ENCODE results near the gene RUFY3.
"Not testable (repeated sequence)": the region's sequence is repeated elsewhere in the genome, so short reads cannot be mapped to it uniquely, and the experiment has no call there.

Gene RUFY3

DNA sequence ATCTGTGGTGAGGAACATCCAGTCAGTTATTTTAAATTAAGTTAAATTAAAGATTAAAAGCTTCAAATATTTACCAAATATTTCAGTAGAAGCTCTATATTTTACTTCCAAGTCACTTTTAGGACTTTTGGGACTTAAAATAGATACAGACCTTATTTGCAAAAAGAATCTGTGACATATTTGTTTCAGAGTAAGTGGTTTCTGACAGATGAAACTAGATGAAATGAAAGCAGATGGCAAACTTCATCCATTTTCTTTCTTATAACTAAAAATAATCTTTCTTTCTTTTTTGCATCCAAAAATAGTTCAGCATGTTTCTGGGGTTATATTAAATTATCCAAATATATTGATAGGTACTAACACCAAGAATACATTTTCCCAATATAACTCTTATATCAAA lies 40.1 kb upstream of the RUFY3 start:
- H3K4me3 ChIP-seq (replicated peaks; ENCODE audit: insufficient read depth, low read length) = no peak overlapping the region
- no peak overlapping the region for H3K27ac ChIP-seq (replicated peaks)

DNA sequence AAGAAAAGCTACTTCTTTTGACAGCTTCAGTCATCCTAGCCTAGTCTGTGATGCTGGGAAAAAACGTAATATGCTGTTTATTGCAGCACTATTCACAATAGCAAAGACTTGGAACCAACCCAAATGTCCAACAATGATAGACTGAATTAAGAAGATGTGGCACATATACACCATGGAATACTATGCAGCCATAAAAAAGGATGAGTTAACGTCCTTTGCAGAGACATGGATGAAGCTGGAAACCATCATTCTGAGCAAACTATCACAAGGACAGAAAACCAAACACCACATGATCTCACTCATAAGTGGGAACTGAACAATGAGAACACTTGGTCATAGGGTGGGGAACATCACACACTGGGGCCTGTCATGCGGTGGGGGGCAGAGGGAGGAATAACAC lies 39.6 kb upstream of the RUFY3 start:
- H3K27me3 ChIP-seq (ENCODE audit: insufficient read depth, poor library complexity, severe bottlenecking); DNase-seq (ENCODE audit: low read depth in 1 of 2, low spot score in 1 of 2); H3K4me3 ChIP-seq (replicated peaks; ENCODE audit: insufficient read depth, low read length); H3K27ac ChIP-seq (replicated peaks): not testable (repeated sequence)

More for the DNA sequence above, 40.1 kb upstream of the RUFY3 start:
- TF ChIP-seq GABPA (IDR thresholded peaks at IDR 0.05; ENCODE audit: low read depth) (no peak), SPI1 (IDR thresholded peaks at IDR 0.05; ENCODE audit: borderline replicate concordance, low read depth) (no peak), POLR2AphosphoS5 (IDR thresholded peaks at IDR 0.05; ENCODE audit: low read depth) (no peak)
- TF ChIP-seq, protein P1, sequence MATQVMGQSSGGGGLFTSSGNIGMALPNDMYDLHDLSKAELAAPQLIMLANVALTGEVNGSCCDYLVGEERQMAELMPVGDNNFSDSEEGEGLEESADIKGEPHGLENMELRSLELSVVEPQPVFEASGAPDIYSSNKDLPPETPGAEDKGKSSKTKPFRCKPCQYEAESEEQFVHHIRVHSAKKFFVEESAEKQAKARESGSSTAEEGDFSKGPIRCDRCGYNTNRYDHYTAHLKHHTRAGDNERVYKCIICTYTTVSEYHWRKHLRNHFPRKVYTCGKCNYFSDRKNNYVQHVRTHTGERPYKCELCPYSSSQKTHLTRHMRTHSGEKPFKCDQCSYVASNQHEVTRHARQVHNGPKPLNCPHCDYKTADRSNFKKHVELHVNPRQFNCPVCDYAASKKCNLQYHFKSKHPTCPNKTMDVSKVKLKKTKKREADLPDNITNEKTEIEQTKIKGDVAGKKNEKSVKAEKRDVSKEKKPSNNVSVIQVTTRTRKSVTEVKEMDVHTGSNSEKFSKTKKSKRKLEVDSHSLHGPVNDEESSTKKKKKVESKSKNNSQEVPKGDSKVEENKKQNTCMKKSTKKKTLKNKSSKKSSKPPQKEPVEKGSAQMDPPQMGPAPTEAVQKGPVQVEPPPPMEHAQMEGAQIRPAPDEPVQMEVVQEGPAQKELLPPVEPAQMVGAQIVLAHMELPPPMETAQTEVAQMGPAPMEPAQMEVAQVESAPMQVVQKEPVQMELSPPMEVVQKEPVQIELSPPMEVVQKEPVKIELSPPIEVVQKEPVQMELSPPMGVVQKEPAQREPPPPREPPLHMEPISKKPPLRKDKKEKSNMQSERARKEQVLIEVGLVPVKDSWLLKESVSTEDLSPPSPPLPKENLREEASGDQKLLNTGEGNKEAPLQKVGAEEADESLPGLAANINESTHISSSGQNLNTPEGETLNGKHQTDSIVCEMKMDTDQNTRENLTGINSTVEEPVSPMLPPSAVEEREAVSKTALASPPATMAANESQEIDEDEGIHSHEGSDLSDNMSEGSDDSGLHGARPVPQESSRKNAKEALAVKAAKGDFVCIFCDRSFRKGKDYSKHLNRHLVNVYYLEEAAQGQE (IDR thresholded peaks at IDR 0.05; ENCODE audit: insufficient replicate concordance, low read depth) = no peak
- TF ChIP-seq, protein P2, sequence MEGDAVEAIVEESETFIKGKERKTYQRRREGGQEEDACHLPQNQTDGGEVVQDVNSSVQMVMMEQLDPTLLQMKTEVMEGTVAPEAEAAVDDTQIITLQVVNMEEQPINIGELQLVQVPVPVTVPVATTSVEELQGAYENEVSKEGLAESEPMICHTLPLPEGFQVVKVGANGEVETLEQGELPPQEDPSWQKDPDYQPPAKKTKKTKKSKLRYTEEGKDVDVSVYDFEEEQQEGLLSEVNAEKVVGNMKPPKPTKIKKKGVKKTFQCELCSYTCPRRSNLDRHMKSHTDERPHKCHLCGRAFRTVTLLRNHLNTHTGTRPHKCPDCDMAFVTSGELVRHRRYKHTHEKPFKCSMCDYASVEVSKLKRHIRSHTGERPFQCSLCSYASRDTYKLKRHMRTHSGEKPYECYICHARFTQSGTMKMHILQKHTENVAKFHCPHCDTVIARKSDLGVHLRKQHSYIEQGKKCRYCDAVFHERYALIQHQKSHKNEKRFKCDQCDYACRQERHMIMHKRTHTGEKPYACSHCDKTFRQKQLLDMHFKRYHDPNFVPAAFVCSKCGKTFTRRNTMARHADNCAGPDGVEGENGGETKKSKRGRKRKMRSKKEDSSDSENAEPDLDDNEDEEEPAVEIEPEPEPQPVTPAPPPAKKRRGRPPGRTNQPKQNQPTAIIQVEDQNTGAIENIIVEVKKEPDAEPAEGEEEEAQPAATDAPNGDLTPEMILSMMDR (IDR thresholded peaks at IDR 0.05; ENCODE audit: insufficient read depth, low read length) = no peak
- DNase-seq (ENCODE audit: low read depth in 1 of 2, low spot score in 1 of 2) = no peak
- no peaks in the 10 kb centered on the region for H3K27me3 ChIP-seq (ENCODE audit: insufficient read depth, poor library complexity, severe bottlenecking)

DNA sequence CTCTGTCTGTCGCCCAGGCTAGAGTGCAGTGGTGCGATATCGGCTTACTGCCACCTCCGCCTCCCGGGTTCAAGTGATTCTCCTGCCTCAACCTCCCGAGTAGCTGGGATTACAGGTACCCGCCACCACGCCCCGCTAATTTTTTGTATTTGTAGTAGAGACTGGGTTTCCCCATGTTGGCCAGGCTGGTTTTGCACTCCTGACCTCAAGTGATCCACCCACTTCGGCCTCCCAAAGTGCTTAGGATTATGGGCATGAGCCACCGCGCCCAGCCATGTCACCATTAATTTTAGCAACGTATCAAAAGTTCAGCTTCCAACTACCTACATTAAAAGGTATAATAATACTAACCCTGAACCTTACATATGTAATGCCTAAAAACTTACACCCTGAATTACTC lies 34.4 kb upstream of the RUFY3 start:
- TF ChIP-seq GABPA (IDR thresholded peaks at IDR 0.05; ENCODE audit: low read depth) = no peak
- TF ChIP-seq, protein P1 (IDR thresholded peaks at IDR 0.05; ENCODE audit: insufficient replicate concordance, low read depth) = no peak
- Histone ChIP-seq H3K27ac (replicated peaks) (peak overlapping the region; percentile 80), H3K4me3 (replicated peaks; ENCODE audit: insufficient read depth, low read length) (peak overlapping the region; percentile 93), H3K27me3 (ENCODE audit: insufficient read depth, poor library complexity, severe bottlenecking) (no peaks in the 10 kb centered on the region)
- DNase-seq (ENCODE audit: low read depth in 1 of 2, low spot score in 1 of 2) = peak in 1 of 2 experiments; percentile 8

DNA sequence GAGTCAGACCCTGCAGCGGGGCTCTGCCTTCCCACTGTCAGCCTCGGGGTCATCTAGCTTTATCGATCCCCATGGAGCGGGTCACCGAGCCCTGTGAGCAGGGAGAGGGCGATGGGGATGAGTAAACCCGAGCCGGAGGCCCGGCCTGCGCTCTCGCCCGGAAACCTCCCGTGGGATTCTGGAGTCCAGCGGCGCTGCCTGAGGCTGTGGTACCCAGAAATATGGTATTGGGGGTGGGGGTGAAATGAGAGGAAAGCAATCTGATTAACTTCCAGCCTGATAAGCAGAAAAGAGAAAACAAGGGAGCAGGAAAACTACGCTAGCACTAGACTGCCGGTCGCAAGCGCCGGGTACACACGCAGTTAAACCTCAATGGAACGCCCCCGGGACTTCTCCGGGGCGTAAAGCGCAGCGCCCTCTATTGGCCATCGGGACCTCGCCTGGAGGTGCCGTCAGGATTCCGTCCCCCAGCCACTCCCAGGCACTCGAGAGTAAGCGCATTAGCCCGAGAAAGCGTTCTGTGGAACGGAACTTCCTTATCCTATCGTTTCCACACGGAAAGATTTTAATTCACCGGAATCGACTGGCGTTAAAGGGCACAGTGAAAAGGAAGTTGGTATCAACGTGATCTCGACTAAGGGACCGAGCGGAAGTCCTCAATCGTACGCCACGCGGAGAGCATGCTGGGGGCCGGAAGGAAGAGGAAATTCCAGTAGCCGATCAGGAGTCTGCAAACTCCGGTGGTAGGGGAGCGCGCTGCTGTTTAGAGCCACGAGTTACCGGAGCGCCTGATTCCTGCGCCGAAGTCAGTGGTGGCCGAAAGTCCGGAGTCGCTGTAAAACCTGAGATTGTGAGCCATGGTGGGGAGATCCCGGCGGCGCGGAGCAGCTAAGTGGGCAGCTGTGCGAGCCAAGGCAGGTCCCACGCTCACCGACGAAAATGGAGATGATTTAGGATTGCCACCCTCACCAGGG lies 33.7 kb upstream of the RUFY3 start, which contains the start of gene UTP3:
TSS of gene UTP3 (plus strand) at position 712 of the 974 bp plus-strand sequence. CDS start at position 858, 146 bp downstream.
- Histone ChIP-seq H3K27ac (replicated peaks) (peak within 1 kb of the TSS; percentile 80), H3K27me3 (ENCODE audit: insufficient read depth, poor library complexity, severe bottlenecking) (no peaks in the 10 kb centered on the region), H3K4me3 (replicated peaks; ENCODE audit: insufficient read depth, low read length) (peak within 1 kb of the TSS; percentile 93)
- TF ChIP-seq, protein P1 (IDR thresholded peaks at IDR 0.05; ENCODE audit: insufficient replicate concordance, low read depth) = peak; percentile 15
- TF ChIP-seq, protein P2 (IDR thresholded peaks at IDR 0.05; ENCODE audit: insufficient read depth, low read length) = peak; percentile 99
- TF ChIP-seq POLR2AphosphoS5 (IDR thresholded peaks at IDR 0.05; ENCODE audit: low read depth) (peak; percentile 86), GABPA (IDR thresholded peaks at IDR 0.05; ENCODE audit: low read depth) (peak; percentile 99), SPI1 (IDR thresholded peaks at IDR 0.05; ENCODE audit: borderline replicate concordance, low read depth) (peak; percentile 65; the same call in 1 of the 2 replicates)
- DNase-seq (ENCODE audit: low read depth in 1 of 2, low spot score in 1 of 2) = peak; percentile 96 to 97
